PC-9 (cell line): ENCODE results near the gene ZBTB18. TPM values are rescaled to one million over a fixed set of nuclear protein-coding genes. Genes with fewer than 3 reads are reported as not detected.

Experiments
- BruUV-seq: library from RNA; stranded (reverse); fragments of 400-500 nt; replicated peaks from 2 replicates; lab custom pipeline; 2021; lab: Mats Ljungman, UMichigan
- CTCF ChIA-PET: fragments of 300-600 bp; sonication (Branson Sonifier 250); formaldehyde crosslinking; loops from one replicate; lab custom pipeline; 2022; ENCODE audit warnings: antibody characterized with exemption; lab: Charles Lee
- POLR2A ChIA-PET: fragments of 300-600 bp; sonication (Branson Sonifier 250); formaldehyde crosslinking; loops from one replicate; lab custom pipeline; 2022; ENCODE audit warnings: antibody characterized with exemption; ENCODE audit not compliant: unreplicated experiment; lab: Charles Lee
- DNase-seq, 2 experiments: peaks; one replicate each; pipeline versions ENCODE4 v3.0.0 to v3.0.0-alpha.2; 2015 to 2022; ENCODE audit warnings: mixed read lengths in 1 of 2
- H2AFZ ChIP-seq: fragments of 200-600 bp; sonication (generic); 2 replicates; pipeline ENCODE4 v1.8.1; 2017; ENCODE audit warnings: antibody characterized with exemption
- H3F3A ChIP-seq: fragments of 200-600 bp; sonication (generic); 2 replicates; pipeline ENCODE4 v1.8.1; 2017; ENCODE audit warnings: antibody characterized with exemption, mild to moderate bottlenecking, low read depth; ENCODE audit not compliant: insufficient read depth
- H3K27ac ChIP-seq: fragments of 200-600 bp; sonication (generic); 2 replicates; pipeline ENCODE4 v1.6.1; 2016; ENCODE audit warnings: mixed run types
- H3K27me3 ChIP-seq: fragments of 200-600 bp; sonication (generic); 2 replicates; pipeline ENCODE4 v1.6.1; 2016; ENCODE audit warnings: low read depth, mixed run types; ENCODE audit not compliant: insufficient read depth
- H3K36me3 ChIP-seq: fragments of 200-600 bp; sonication (generic); 2 replicates; pipeline ENCODE4 v1.6.1; 2016; ENCODE audit warnings: low read depth, mixed run types
- H3K4me1 ChIP-seq: fragments of 200-600 bp; sonication (generic); replicated peaks from 2 replicates; pipeline ENCODE4 v1.6.1; 2016; ENCODE audit warnings: mixed run types; ENCODE audit not compliant: insufficient read depth
- H3K4me2 ChIP-seq: fragments of 200-600 bp; sonication (generic); 2 replicates; pipeline ENCODE4 v1.6.1; 2017; ENCODE audit warnings: mixed run types
- H3K4me3 ChIP-seq: fragments of 200-600 bp; sonication (generic); 2 replicates; pipeline ENCODE4 v1.6.1; 2016; ENCODE audit warnings: mixed run types
- H3K79me2 ChIP-seq: fragments of 200-600 bp; sonication (generic); 2 replicates; pipeline ENCODE4 v1.6.1; 2017; ENCODE audit warnings: low read depth, mixed run types
- H3K9me2 ChIP-seq: fragments of 200-600 bp; sonication (generic); 2 replicates; pipeline ENCODE4 v1.8.1; 2017; ENCODE audit warnings: mild to moderate bottlenecking; ENCODE audit not compliant: insufficient read depth
- H3K9me3 ChIP-seq: fragments of 200-600 bp; sonication (generic); 2 replicates; pipeline ENCODE4 v1.8.1; 2016; ENCODE audit warnings: low read depth; ENCODE audit not compliant: insufficient read depth
- H4K20me1 ChIP-seq: fragments of 200-600 bp; sonication (generic); 2 replicates; pipeline ENCODE4 v1.8.1; 2017; ENCODE audit not compliant: insufficient read depth
- CTCF ChIP-seq: fragments of 200-600 bp; sonication (generic); conservative IDR thresholded peaks from 2 replicates; pipeline ENCODE4 v1.6.1; 2017; ENCODE audit warnings: mixed run types, antibody characterized with exemption, mild to moderate bottlenecking, moderate library complexity
- EZH2 ChIP-seq: fragments of 200-600 bp; sonication (generic); IDR thresholded peaks from 2 replicates; pipeline ENCODE4 v1.8.0; 2017; ENCODE audit warnings: antibody characterized with exemption, low read depth
- intact Hi-C: fragments of 100-400 bp; cut with micrococcal nuclease; formaldehyde crosslinking; loops from one replicate; pipeline ENCODE4 v1.10.0; 2022; ENCODE audit not compliant: unreplicated experiment
- total RNA-seq: library from RNA; stranded (reverse); gene quantifications from 2 replicates; pipeline ENCODE4 v1.2.3, GENCODE V29; 2021

The ZBTB18 gene
- total RNA-seq, 1 experiment from 2014 or later: 20.7 TPM

DNA sequence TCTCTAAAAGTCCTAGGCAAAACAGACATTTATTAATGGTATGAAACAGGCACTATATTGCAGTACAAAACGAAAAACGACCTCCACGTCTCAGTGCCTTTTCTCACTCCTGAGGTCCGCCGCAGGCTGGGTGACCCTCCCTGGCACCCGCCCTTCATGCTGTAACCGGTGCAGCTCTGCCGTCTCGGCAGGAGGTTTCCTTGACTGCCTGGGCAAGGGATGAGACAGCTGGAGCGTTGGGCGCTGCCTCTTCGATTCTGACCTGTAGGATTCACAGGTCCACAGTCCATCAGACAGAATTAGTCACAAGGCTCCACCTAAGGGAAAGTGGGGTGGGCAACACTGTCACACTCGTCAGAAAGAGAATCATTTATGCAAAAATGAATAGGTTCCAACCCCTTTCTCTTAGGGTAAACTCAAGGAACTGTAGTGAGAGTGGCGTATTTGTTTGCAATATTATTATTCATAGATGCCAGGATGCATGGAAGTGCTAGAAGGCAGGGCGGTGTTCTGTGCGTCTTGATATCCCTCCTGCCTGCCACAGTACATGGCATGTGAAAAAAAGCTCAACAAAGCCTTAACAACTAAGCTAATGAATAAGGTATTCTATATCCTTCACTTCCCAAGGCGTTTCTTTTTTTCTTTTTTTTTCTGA, 23.5 kb upstream of the ZBTB18 start:
- H3K27me3 ChIP-seq: no peaks in the 10 kb centered on the region
- H3K4me2 ChIP-seq: no peak overlapping the region
- H3K4me1 ChIP-seq: peaks cover 3% of the 10 kb centered on the region
- H3K9me2 ChIP-seq: no peaks in the 10 kb centered on the region
- no peaks in the 10 kb centered on the region for H3K79me2 ChIP-seq
- no peaks in the 10 kb centered on the region for H3K36me3 ChIP-seq
- intact Hi-C loops: no loop called here
- BruUV-seq: no TSS peak
- no peak overlapping the region for H3K4me3 ChIP-seq
- no peak for TF ChIP-seq CTCF
- no peak for TF ChIP-seq EZH2
- no peak for DNase-seq
- H3K27ac ChIP-seq: no peak overlapping the region
- no peaks in the 10 kb centered on the region for H3K9me3 ChIP-seq
- H4K20me1 ChIP-seq: no peaks in the 10 kb centered on the region
- H3F3A ChIP-seq: no peaks in the 10 kb centered on the region; the same call in 1 of the 2 replicates
- POLR2A ChIA-PET: no interaction called here
- no peak overlapping the region for H2AFZ ChIP-seq
- CTCF ChIA-PET: no interaction called here

GRCh38 chr1:244028701-244029100, 22.4 kb upstream of the ZBTB18 start:
- H3K4me2 ChIP-seq: no peak overlapping the region
- H3K27me3 ChIP-seq: no peaks in the 10 kb centered on the region
- no peak overlapping the region for H3K4me3 ChIP-seq
- H4K20me1 ChIP-seq: no peaks in the 10 kb centered on the region
- CTCF ChIA-PET: no interaction called here
- POLR2A ChIA-PET: no interaction called here
- H3K9me3 ChIP-seq: no peaks in the 10 kb centered on the region
- intact Hi-C loops: no loop called here
- H3F3A ChIP-seq: no peaks in the 10 kb centered on the region; the same call in 1 of the 2 replicates
- no peak overlapping the region for H2AFZ ChIP-seq
- H3K36me3 ChIP-seq: no peaks in the 10 kb centered on the region
- no peaks in the 10 kb centered on the region for H3K79me2 ChIP-seq
- TF ChIP-seq EZH2 (no peak), CTCF (no peak)
- DNase-seq: no peak
- no peaks in the 10 kb centered on the region for H3K9me2 ChIP-seq
- H3K27ac ChIP-seq: no peak overlapping the region
- no TSS peak for BruUV-seq
- no peaks in the 10 kb centered on the region for H3K4me1 ChIP-seq

GRCh38 chr1:244029124-244029523, 22.0 kb upstream of the ZBTB18 start:
- H3K27me3 ChIP-seq: no peaks in the 10 kb centered on the region
- no peak overlapping the region for H2AFZ ChIP-seq
- no peak for TF ChIP-seq EZH2
- no peak for TF ChIP-seq CTCF
- ChIA-PET POLR2A (no interaction called here), CTCF (no interaction called here)
- H3K4me1 ChIP-seq: no peaks in the 10 kb centered on the region
- no peaks in the 10 kb centered on the region for H3K9me2 ChIP-seq
- BruUV-seq: no TSS peak
- H3K9me3 ChIP-seq: no peaks in the 10 kb centered on the region
- H3K4me3 ChIP-seq: no peak overlapping the region
- DNase-seq: no peak
- H4K20me1 ChIP-seq: no peaks in the 10 kb centered on the region
- H3K4me2 ChIP-seq: no peak overlapping the region
- H3K79me2 ChIP-seq: no peaks in the 10 kb centered on the region
- H3F3A ChIP-seq: no peaks in the 10 kb centered on the region; the same call in 1 of the 2 replicates
- H3K36me3 ChIP-seq: no peaks in the 10 kb centered on the region
- intact Hi-C loops: no loop called here
- no peak overlapping the region for H3K27ac ChIP-seq
